H1 (cell line): ENCODE measurements around the gene HNF1B. TPM values are rescaled to one million over a fixed set of nuclear protein-coding genes. Genes with fewer than 3 reads are reported as not detected.

Experiments
- CTCF ChIA-PET: fragments of 300-600 bp; sonication (Branson Sonifier 250); formaldehyde crosslinking; loops from one replicate; lab custom pipeline; 2021; ENCODE audit not compliant: partially characterized antibody; lab: Charles Lee
- POLR2A ChIA-PET: fragments of 300-600 bp; sonication (Branson Sonifier 250); formaldehyde crosslinking; loops from one replicate; lab custom pipeline; 2021; ENCODE audit warnings: inconsistent platforms; ENCODE audit not compliant: partially characterized antibody; lab: Charles Lee
- DNase-seq, 2 experiments: peaks; one replicate each; pipeline versions ENCODE4 v3.0.0 to v3.0.0-alpha.2; 2010 to 2022; ENCODE audit warnings: low spot score in 2 of 2, low read depth in 1 of 2, mixed read lengths in 1 of 2
- FAIRE-seq: peaks from 2 replicates; lab custom pipeline; 2011; peaks lifted over from hg19 to GRCh38; lab: Jason Lieb, UNC
- H2AFZ ChIP-seq: 2 replicates; pipeline ENCODE4 v1.8.1; 2012; ENCODE audit warnings: low read length, inconsistent platforms
- H2AK5ac ChIP-seq: 2 replicates; pipeline ENCODE4 v1.6.1; 2013; ENCODE audit warnings: low read depth, low read length
- H2BK120ac ChIP-seq: replicated peaks from 2 replicates; pipeline ENCODE3; 2013; ENCODE audit warnings: low read depth, low read length, inconsistent platforms
- H2BK12ac ChIP-seq: 2 replicates; pipeline ENCODE4 v1.6.1; 2013; ENCODE audit warnings: low read depth, low read length
- H2BK15ac ChIP-seq: 2 replicates; pipeline ENCODE4 v1.6.1; 2013; ENCODE audit warnings: low read length
- H2BK20ac ChIP-seq: 2 replicates; pipeline ENCODE4 v1.6.1; 2013; ENCODE audit warnings: low read length
- H2BK5ac ChIP-seq: 2 replicates; pipeline ENCODE4 v1.6.1; 2013; ENCODE audit warnings: low read depth, low read length
- H3K14ac ChIP-seq: 2 replicates; pipeline ENCODE4 v1.6.1; 2013; ENCODE audit warnings: inconsistent platforms; ENCODE audit not compliant: insufficient read length
- H3K18ac ChIP-seq: 2 replicates; pipeline ENCODE4 v1.6.1; 2013; ENCODE audit warnings: low read length; ENCODE audit errors: extremely low read depth
- H3K23ac ChIP-seq: 2 replicates; pipeline ENCODE4 v1.6.1; 2013; ENCODE audit warnings: inconsistent platforms; ENCODE audit not compliant: insufficient read length
- H3K23me2 ChIP-seq: 2 replicates; pipeline ENCODE4 v1.6.1; 2013; ENCODE audit warnings: low read depth, low read length
- H3K27ac ChIP-seq: 2 replicates; pipeline ENCODE4 v1.6.1; 2011; ENCODE audit warnings: low read depth, low read length, inconsistent platforms
- H3K27me3 ChIP-seq, 4 experiments: replicated peaks in 1 of 4; 1 replicate in 1 of 4; 2 replicates in 3 of 4; pipeline versions ENCODE4 v1.6.1 to v1.8.1; 2011 to 2013; ENCODE audit warnings: low read length in 3 of 4, mild to moderate bottlenecking in 3 of 4, inconsistent platforms in 2 of 4, mixed read lengths in 2 of 4, moderate library complexity in 1 of 4; ENCODE audit not compliant: control insufficient read depth in 3 of 4, insufficient read depth in 3 of 4; ENCODE audit errors: extremely low read depth in 1 of 4
- H3K36me3 ChIP-seq, 4 experiments: 2 replicates each; pipeline versions ENCODE4 v1.6.1 to v1.8.1; 2011 to 2013; ENCODE audit warnings: mild to moderate bottlenecking in 4 of 4, low read length in 3 of 4, moderate library complexity in 2 of 4, control low read depth in 1 of 4, inconsistent platforms in 1 of 4; ENCODE audit not compliant: insufficient read depth in 4 of 4, control insufficient read depth in 2 of 4
- H3K4ac ChIP-seq: replicated peaks from 2 replicates; pipeline ENCODE3; 2013; ENCODE audit warnings: low read length, low read depth, mixed read lengths, inconsistent platforms; ENCODE audit not compliant: insufficient read length
- H3K4me1 ChIP-seq, 4 experiments: replicated peaks in 1 of 4; 1 replicate in 1 of 4; 2 replicates in 3 of 4; pipeline versions ENCODE4 v1.6.1 to v1.8.1; 2011 to 2013; ENCODE audit warnings: low read length in 3 of 4, inconsistent platforms in 2 of 4, mixed read lengths in 1 of 4; ENCODE audit not compliant: insufficient read depth in 4 of 4, control insufficient read depth in 3 of 4
- H3K4me2 ChIP-seq, 2 experiments: 2 replicates each; pipeline versions ENCODE4 v1.6.1 to v1.8.1; 2011 to 2013; ENCODE audit warnings: low read depth in 2 of 2, low read length in 2 of 2, control low read depth in 1 of 2, inconsistent platforms in 1 of 2, mild to moderate bottlenecking in 1 of 2; ENCODE audit not compliant: insufficient read depth in 1 of 2
- H3K4me3 ChIP-seq, 4 experiments: fragments of 200-600, 300-600 bp in 1 of 4; sonication (generic), shearing (Covaris generic), sonication (Bioruptor Twin) in 1 of 4; 2 replicates each; pipeline versions ENCODE4 v1.5.1 to v1.8.1; 2011 to 2016; ENCODE audit warnings: low read length in 4 of 4, low read depth in 3 of 4, control low read depth in 2 of 4, inconsistent platforms in 2 of 4, mild to moderate bottlenecking in 2 of 4, mixed read lengths in 1 of 4, moderate library complexity in 1 of 4; ENCODE audit not compliant: insufficient read depth in 2 of 4; ENCODE audit errors: extremely low read depth in 1 of 4
- H3K56ac ChIP-seq: replicated peaks from 2 replicates; pipeline ENCODE3; 2013; ENCODE audit warnings: low read depth, mild to moderate bottlenecking, mixed read lengths, low read length, inconsistent platforms; ENCODE audit not compliant: insufficient read length
- H3K79me1 ChIP-seq: 2 replicates; pipeline ENCODE4 v1.6.1; 2013; ENCODE audit warnings: low read depth, low read length, control low read depth
- H3K79me2 ChIP-seq, 2 experiments: 2 replicates each; pipeline versions ENCODE4 v1.6.1 to v1.8.1; 2012 to 2013; ENCODE audit warnings: low read length in 2 of 2, mild to moderate bottlenecking in 2 of 2, inconsistent platforms in 1 of 2; ENCODE audit not compliant: insufficient read depth in 2 of 2, control insufficient read depth in 1 of 2
- H3K9ac ChIP-seq, 4 experiments: replicated peaks in 1 of 4; 1 replicate in 1 of 4; 2 replicates in 3 of 4; pipeline versions ENCODE4 v1.6.1 to v1.8.1; 2011 to 2013; ENCODE audit warnings: low read depth in 3 of 4, low read length in 3 of 4, control low read depth in 2 of 4, mild to moderate bottlenecking in 2 of 4, moderate library complexity in 2 of 4, inconsistent platforms in 1 of 4; ENCODE audit errors: extremely low read depth in 1 of 4
- H3K9me3 ChIP-seq, 2 experiments: 2 replicates each; pipeline versions ENCODE4 v1.6.1 to v1.8.1; 2012 to 2013; ENCODE audit warnings: mild to moderate bottlenecking in 2 of 2, moderate library complexity in 2 of 2, control low read depth in 1 of 2, inconsistent platforms in 1 of 2, low read depth in 1 of 2, low read length in 1 of 2, mixed read lengths in 1 of 2; ENCODE audit not compliant: insufficient read depth in 2 of 2
- H4K20me1 ChIP-seq, 2 experiments: replicated peaks in 1 of 2; 2 replicates each; pipeline versions ENCODE3 to v1.8.1; 2011 to 2013; ENCODE audit warnings: inconsistent platforms in 2 of 2, low read length in 2 of 2, mild to moderate bottlenecking in 1 of 2; ENCODE audit not compliant: insufficient read depth in 2 of 2, control insufficient read depth in 1 of 2
- H4K5ac ChIP-seq: 2 replicates; pipeline ENCODE4 v1.6.1; 2013; ENCODE audit warnings: low read length, low read depth, mixed read lengths, inconsistent platforms; ENCODE audit not compliant: insufficient read length
- H4K8ac ChIP-seq: 2 replicates; pipeline ENCODE4 v1.8.0; 2013; ENCODE audit warnings: mild to moderate bottlenecking, moderate library complexity, low read length, inconsistent platforms; ENCODE audit not compliant: insufficient read depth; ENCODE audit errors: extremely low read depth
- H4K91ac ChIP-seq: replicated peaks from 2 replicates; pipeline ENCODE3; 2013; ENCODE audit warnings: low read length, mixed read lengths, inconsistent platforms; ENCODE audit not compliant: insufficient read length
- CEBPB ChIP-seq: IDR thresholded peaks from 2 replicates; pipeline ENCODE4 v1.6.1; 2012; ENCODE audit warnings: low read depth, low read length
- CTCF ChIP-seq, 3 experiments: IDR thresholded peaks; 1 replicate in 2 of 3; 2 replicates in 1 of 3; pipeline versions ENCODE4 v1.5.1 to v1.6.1; 2011; ENCODE audit warnings: low read length in 3 of 3, mild to moderate bottlenecking in 3 of 3, inconsistent platforms in 2 of 3, low read depth in 1 of 3, moderate library complexity in 1 of 3; ENCODE audit not compliant: insufficient read depth in 1 of 3; ENCODE audit errors: control extremely low read depth in 1 of 3
- E2F6 ChIP-seq: IDR thresholded peaks from 2 replicates; pipeline ENCODE4 v1.6.1; 2012; ENCODE audit warnings: inconsistent platforms
- GTF2F1 ChIP-seq: IDR thresholded peaks from 2 replicates; pipeline ENCODE4 v1.6.1; 2012; ENCODE audit warnings: low read depth, low read length, improper control_type of control experiment, borderline replicate concordance
- HDAC2 ChIP-seq, 2 experiments: fragments of 300-600 bp in 1 of 2; sonication (generic) in 1 of 2; IDR thresholded peaks; 2 replicates each; pipeline ENCODE4 v1.6.1; 2011 to 2012; ENCODE audit warnings: low read depth in 2 of 2, low read length in 2 of 2, mild to moderate bottlenecking in 2 of 2, moderate library complexity in 2 of 2, borderline replicate concordance in 1 of 2, inconsistent platforms in 1 of 2
- HDAC6 ChIP-seq: IDR thresholded peaks from one replicate; pipeline ENCODE4 v1.7.1; 2012; ENCODE audit warnings: low read depth, mild to moderate bottlenecking, inconsistent platforms, low read length, moderate library complexity
- KDM1A ChIP-seq: fragments of 200-600, 300-600 bp; sonication (generic); IDR thresholded peaks from 2 replicates; pipeline ENCODE4 v1.7.1; 2016; ENCODE audit warnings: mild to moderate bottlenecking, low read length, borderline replicate concordance
- POLR2AphosphoS5 ChIP-seq: IDR thresholded peaks from 2 replicates; pipeline ENCODE4 v1.6.1; 2011; ENCODE audit warnings: low read depth, low read length
- SIRT6 ChIP-seq: IDR thresholded peaks from one replicate; pipeline ENCODE4 v1.7.1; 2012; ENCODE audit warnings: low read length, inconsistent platforms
- WGBS, 2 experiments: shearing (Covaris generic) in 1 of 2; methylation state at CpG; one replicate each; pipeline versions ENCODE4 v1.1.6 to v1.1.7; 2013 to 2015; ENCODE audit warnings: low lambda C conversion rate in 2 of 2, mixed read lengths in 2 of 2, inconsistent platforms in 1 of 2, low coverage in 1 of 2, missing lambda C conversion rate in 1 of 2; ENCODE audit not compliant: insufficient replicate concordance in 2 of 2, insufficient coverage in 1 of 2, insufficient read length in 1 of 2; ENCODE audit errors: extremely low coverage in 1 of 2, missing lambda C conversion rate in 1 of 2; 5-methylcytosine and 5-hydroxymethylcytosine counted together
- polyA plus RNA-seq, 7 experiments: library from polyadenylated mRNA; depleted of rRNA in 3 of 7; stranded (reverse) in 5 of 7; unstranded in 2 of 7; fragments of >200 nt in 5 of 7; fragments of 200-250 nt in 2 of 7; gene quantifications; 1 replicate in 5 of 7; 2 replicates in 1 of 7; 4 replicates in 1 of 7; pipeline versions ENCODE4 v1.2.1 to v1.2.3, GENCODE V29; 2011 to 2013; ENCODE audit warnings: missing spikeins in 2 of 7, mixed read lengths in 2 of 7
- total RNA-seq: library from RNA; stranded (reverse); fragmentation: NEBNext Ultra II Directional; extraction: Animal tissue kit (Norgen Biotek cat#: 25700); gene quantifications from 2 replicates; pipeline ENCODE4 v1.2.1, GENCODE V29; 2021

The HNF1B gene
- total and polyA plus RNA-seq, 2 of the 8 experiments (the other 6 are each of a cell fraction or from before 2014, with no cell fraction given): 0.13 to 0.30 TPM

- Histone ChIP-seq H3K36me3 (no peaks in the 10 kb centered on the region), H4K5ac (no peak overlapping the region), H3K23ac (no peak overlapping the region), H3K23me2 (no peaks in the 10 kb centered on the region), H3K4ac (no peak overlapping the region), H2BK5ac (no peak overlapping the region), H3K56ac (no peak overlapping the region), H4K8ac (no peak overlapping the region), H2BK120ac (no peak overlapping the region), H3K79me2 (no peaks in the 10 kb centered on the region), H2BK12ac (no peak overlapping the region), H3K18ac (no peak overlapping the region), H3K9ac (no peak overlapping the region), H3K4me3 (no peak overlapping the region), H4K91ac (no peak overlapping the region), H3K27me3 (0 out of 7 replicates have a peak, but pooled peaks cover 0 to 3% (median 0%) of the 10 kb centered on the region in 4 experiments), H3K9me3 (no peaks in the 10 kb centered on the region), H3K4me1 (no peaks in the 10 kb centered on the region), H2BK20ac (no peak overlapping the region), H2AK5ac (no peak overlapping the region), H3K14ac (no peak overlapping the region), H2AFZ (no peak overlapping the region), H3K79me1 (no peaks in the 10 kb centered on the region), H3K4me2 (no peak overlapping the region), H4K20me1 (no peaks in the 10 kb centered on the region), H3K27ac (no peak overlapping the region), H2BK15ac (no peak overlapping the region)
- DNase-seq (no peak), FAIRE-seq (no peak)
- WGBS, 2 experiments: 91% methylated on average over 7 of the region's 7 CpGs; no CpG with 5 or more reads in 1 of the 2 experiments
- ChIA-PET CTCF (no interaction called here), POLR2A (no interaction called here)
- TF ChIP-seq CTCF (IDR thresholded peaks at IDR 0.05; ENCODE audit: control extremely low read depth in 1 of 3, insufficient read depth in 1 of 3, low read depth in 1 of 3, low read length in 3 of 3): no peak
- no peak for TF ChIP-seq POLR2AphosphoS5
- no peak for TF ChIP-seq CEBPB
- TF ChIP-seq GTF2F1: no peak
- no peak for TF ChIP-seq HDAC2 (IDR thresholded peaks at IDR 0.05; ENCODE audit: borderline replicate concordance in 1 of 2, low read depth in 2 of 2, low read length in 2 of 2)
- TF ChIP-seq E2F6: no peak
- TF ChIP-seq SIRT6: no peak
- TF ChIP-seq KDM1A: no peak
- TF ChIP-seq HDAC6: no peak
Measured at GRCh38 chr17:37761059-37761458, 16.2 kb upstream of the HNF1B start.
